GM12878 (cell line): ENCODE results near the gene CPVL. TPM values are rescaled to one million over a fixed set of nuclear protein-coding genes. Genes with fewer than 3 reads are reported as not detected.

Source experiments
- ATAC-seq: fragments of 200-7000 bp; cut with Tn5 transposase; 3 replicates; pipeline ENCODE4 v1.9.1; 2020; ENCODE audit warnings: mild to moderate bottlenecking, moderate library complexity
- BruUV-seq: library from RNA; stranded (reverse); fragments of 400-500 nt; replicated peaks from 2 replicates; lab custom pipeline; 2021; lab: Mats Ljungman, UMichigan
- CTCF ChIA-PET: fragments of 300-600 bp; sonication (Branson Sonifier 250); formaldehyde crosslinking; extraction: SDS; loops from one replicate; lab custom pipeline; 2021; ENCODE audit warnings: inconsistent platforms; lab: Yijun Ruan, JAX
- POLR2A ChIA-PET: fragments of 350-600 bp; formaldehyde crosslinking; extraction: SDS; loops from one replicate; lab custom pipeline; 2021; ENCODE audit warnings: inconsistent platforms; lab: Charles Lee
- RAD21 ChIA-PET: fragments of 300-600 bp; sonication (Branson Sonifier 250); formaldehyde crosslinking; loops from one replicate; lab custom pipeline; 2023; ENCODE audit warnings: antibody characterized with exemption; ENCODE audit not compliant: unreplicated experiment; lab: Charles Lee
- SMC1A ChIA-PET: fragments of 300-600 bp; sonication (Branson Sonifier 250); formaldehyde crosslinking; loops from one replicate; lab custom pipeline; 2023; ENCODE audit not compliant: unreplicated experiment, uncharacterized antibody; lab: Charles Lee
- DNase-seq: peaks from one replicate; pipeline ENCODE4 v3.0.0-alpha.2; 2011; ENCODE audit warnings: low read depth, low spot score
- FAIRE-seq: peaks from 3 replicates; lab custom pipeline; 2011; peaks lifted over from hg19 to GRCh38; lab: Jason Lieb, UNC
- H2AFZ ChIP-seq: 2 replicates; pipeline ENCODE4 v1.6.0; 2011; ENCODE audit warnings: low read depth, low read length, control low read depth; ENCODE audit not compliant: control insufficient read depth
- H3K27ac ChIP-seq: 2 replicates; pipeline ENCODE4 v1.5.1; 2011; ENCODE audit warnings: control low read depth; ENCODE audit not compliant: control insufficient read depth, insufficient read depth
- H3K27me3 ChIP-seq, 2 experiments: replicated peaks in 1 of 2; 2 replicates each; pipeline versions ENCODE4 v1.6.0 to v1.6.1; 2011; ENCODE audit warnings: low read length in 1 of 2; ENCODE audit not compliant: control insufficient read depth in 2 of 2, insufficient read depth in 2 of 2
- H3K36me3 ChIP-seq, 2 experiments: 2 replicates each; pipeline ENCODE4 v1.5.1; 2011; ENCODE audit warnings: low read length in 1 of 2; ENCODE audit not compliant: control insufficient read depth in 2 of 2, insufficient read depth in 2 of 2
- H3K4me1 ChIP-seq: 2 replicates; pipeline ENCODE4 v1.6.1; 2011; ENCODE audit warnings: mild to moderate bottlenecking, low read length, moderate library complexity, mixed read lengths; ENCODE audit not compliant: control insufficient read depth, insufficient read depth
- H3K4me2 ChIP-seq: 2 replicates; pipeline ENCODE4 v1.6.0; 2011; ENCODE audit warnings: control low read depth; ENCODE audit not compliant: control insufficient read depth, insufficient read depth
- H3K4me3 ChIP-seq: fragments of 200-600 bp; sonication (generic); 2 replicates; pipeline ENCODE4 v1.5.1; 2016
- H3K79me2 ChIP-seq: 2 replicates; pipeline ENCODE4 v1.6.0; 2011; ENCODE audit warnings: low read length; ENCODE audit not compliant: control insufficient read depth, insufficient read depth
- H3K9ac ChIP-seq: 2 replicates; pipeline ENCODE4 v1.8.0; 2011; ENCODE audit warnings: low read length, control low read depth, mixed read lengths; ENCODE audit not compliant: control insufficient read depth, insufficient read depth
- H3K9me3 ChIP-seq: replicated peaks from 3 replicates; pipeline ENCODE4 v1.5.1; 2011; ENCODE audit warnings: mild to moderate bottlenecking, low read length; ENCODE audit not compliant: control insufficient read depth, insufficient read depth
- H4K20me1 ChIP-seq: 2 replicates; pipeline ENCODE4 v1.6.0; 2011; ENCODE audit not compliant: control insufficient read depth, insufficient read depth
- ATF2 ChIP-seq: IDR thresholded peaks from 2 replicates; pipeline ENCODE4 v1.6.1; 2012; ENCODE audit warnings: low read length, inconsistent platforms
- BCL11A ChIP-seq: IDR thresholded peaks from 2 replicates; pipeline ENCODE4 v1.6.1; 2011; ENCODE audit warnings: low read depth, low read length
- CBX3 ChIP-seq: fragments of 200-600 bp; sonication (generic); IDR thresholded peaks from 2 replicates; pipeline ENCODE4 v1.6.1; 2016; ENCODE audit warnings: low read depth, borderline replicate concordance
- EGR1 ChIP-seq, 2 experiments: IDR thresholded peaks; 1 replicate in 1 of 2; 2 replicates in 1 of 2; pipeline ENCODE4 v1.6.1; 2011 to 2012; ENCODE audit warnings: low read depth in 2 of 2, low read length in 2 of 2, borderline replicate concordance in 1 of 2, mild to moderate bottlenecking in 1 of 2, moderate library complexity in 1 of 2
- ELK1 ChIP-seq: IDR thresholded peaks from 2 replicates; pipeline ENCODE4 v1.6.1; 2012; ENCODE audit warnings: low read depth, low read length, improper control_type of control experiment
- IKZF2 ChIP-seq, 2 experiments: fragments of 450-650 bp; IDR thresholded peaks; 2 replicates each; pipeline ENCODE4 v1.6.1; 2017; ENCODE audit warnings: mild to moderate bottlenecking in 2 of 2, moderate library complexity in 2 of 2
- IRF4 ChIP-seq: IDR thresholded peaks from 2 replicates; pipeline ENCODE4 v1.6.1; 2011; ENCODE audit warnings: low read depth, low read length
- LARP7 ChIP-seq: fragments of 450-650 bp; IDR thresholded peaks from 2 replicates; pipeline ENCODE4 v1.6.1; 2017; ENCODE audit warnings: mild to moderate bottlenecking
- MAX ChIP-seq: IDR thresholded peaks from 2 replicates; pipeline ENCODE4 v1.6.1; 2012; ENCODE audit warnings: low read depth, low read length, improper control_type of control experiment
- MEF2A ChIP-seq: IDR thresholded peaks from 2 replicates; pipeline ENCODE4 v1.6.1; 2011; ENCODE audit warnings: low read depth, mild to moderate bottlenecking, low read length, moderate library complexity; ENCODE audit not compliant: insufficient read depth
- NR2C2 ChIP-seq: IDR thresholded peaks from 2 replicates; pipeline ENCODE4 v1.6.1; 2011; ENCODE audit warnings: borderline replicate concordance, low read depth; ENCODE audit not compliant: control insufficient read depth, insufficient read length
- PAX5 ChIP-seq: IDR thresholded peaks from 2 replicates; pipeline ENCODE4 v1.6.1; 2011; ENCODE audit warnings: low read depth, low read length, borderline replicate concordance
- PAX8 ChIP-seq: fragments of 450-650 bp; IDR thresholded peaks from 2 replicates; pipeline ENCODE4 v1.6.1; 2017; ENCODE audit warnings: mild to moderate bottlenecking, moderate library complexity
- POLR2AphosphoS2 ChIP-seq: IDR thresholded peaks from 2 replicates; pipeline ENCODE4 v1.6.1; 2011; ENCODE audit warnings: low read depth, mild to moderate bottlenecking, low read length, improper control_type of control experiment, moderate library complexity
- RUNX3 ChIP-seq: IDR thresholded peaks from 2 replicates; pipeline ENCODE4 v1.6.1; 2012; ENCODE audit warnings: low read length, inconsistent platforms
- SMC3 ChIP-seq: IDR thresholded peaks from 2 replicates; pipeline ENCODE4 v1.6.1; 2011; ENCODE audit warnings: low read length, improper control_type of control experiment, borderline replicate concordance
- TBL1XR1 ChIP-seq: IDR thresholded peaks from 2 replicates; pipeline ENCODE4 v1.6.1; 2012; ENCODE audit warnings: low read depth, low read length, improper control_type of control experiment
- TCF3 ChIP-seq: IDR thresholded peaks from 2 replicates; pipeline ENCODE4 v1.6.1; 2012; ENCODE audit warnings: low read depth, mild to moderate bottlenecking, low read length, borderline replicate concordance; ENCODE audit not compliant: insufficient read depth
- YY1 ChIP-seq: IDR thresholded peaks from 2 replicates; pipeline ENCODE4 v1.6.1; 2011; ENCODE audit warnings: low read depth, mild to moderate bottlenecking, low read length
- ZBED1 ChIP-seq: IDR thresholded peaks from 2 replicates; pipeline ENCODE4 v1.6.1; 2016; ENCODE audit warnings: borderline replicate concordance
- ZNF274 ChIP-seq: IDR thresholded peaks from one replicate; pipeline ENCODE4 v1.8.0; 2011; ENCODE audit not compliant: insufficient read length, insufficient read depth
- in situ Hi-C: fragments of 300-500 bp; cut with MboI; formaldehyde crosslinking; loops from 9 replicates; pipeline ENCODE4 v1.14.3; 2018; ENCODE audit warnings: mixed read lengths
- intact Hi-C: fragments of 100-400 bp; cut with micrococcal nuclease; formaldehyde crosslinking; loops from one replicate; pipeline ENCODE4 v1.14.2; 2022; ENCODE audit not compliant: unreplicated experiment
- polyA plus RNA-seq, 11 experiments: library from polyadenylated mRNA; depleted of rRNA in 4 of 11; unstranded in 6 of 11; stranded (reverse) in 5 of 11; fragments of >200 nt; fragmentation: Nextera tagmentation in 4 of 11; fragmentation: Illumina TruSeq in 1 of 11; extraction: Ambion mirVana in 4 of 11; extraction: Trizol in 1 of 11; gene quantifications; 1 replicate in 1 of 11; 2 replicates in 10 of 11; pipeline versions ENCODE4 v1.2.1 to v1.2.3, GENCODE V29; 2011 to 2016; ENCODE audit warnings: inconsistent platforms in 2 of 11, missing spikeins in 2 of 11, low read depth in 1 of 11
- total RNA-seq, 4 experiments: library from RNA; depleted of rRNA in 3 of 4; stranded (reverse); fragments of >200 nt in 3 of 4; fragmentation: Illumina TruSeq in 1 of 4; extraction: Trizol in 1 of 4; gene quantifications; 2 replicates each; pipeline versions ENCODE4 v1.2.1 to v1.2.3, GENCODE V29; 2013 to 2021
- TF ChIP-seq, protein P1 (sequence below): fragments of 450-650 bp; IDR thresholded peaks from 2 replicates; pipeline ENCODE4 v1.6.1; 2017; ENCODE audit warnings: mild to moderate bottlenecking, low read depth, inconsistent platforms; ENCODE audit not compliant: poor library complexity, severe bottlenecking

Gene CPVL
- total and polyA plus RNA-seq, 10 of the 15 experiments (the other 5 are each of a cell fraction or from before 2014, with no cell fraction given) = 0.59 TPM; not detected in 9

DNA sequence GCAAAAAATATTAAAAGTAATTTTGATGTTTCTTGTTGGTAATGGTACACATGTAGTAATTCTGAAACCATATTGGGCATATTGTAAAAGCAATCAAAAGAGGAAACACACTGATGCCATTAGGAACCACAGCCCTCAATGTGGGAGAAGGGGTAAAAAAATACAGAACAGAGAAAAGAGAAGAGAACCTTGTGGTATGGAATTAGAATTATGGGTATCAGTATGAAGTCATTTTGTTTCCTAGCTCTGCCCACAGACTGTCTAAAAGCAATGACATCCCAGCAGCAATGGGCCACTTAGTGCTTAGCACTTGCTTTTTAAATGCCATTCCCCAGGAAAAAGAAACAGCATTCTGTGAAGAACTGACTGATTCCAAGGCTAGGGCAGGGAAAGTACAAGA is 61.5 kb downstream of the CPVL start:
- ChIA-PET RAD21 (no interaction called here), CTCF (no interaction called here), POLR2A (no interaction called here), SMC1A (no interaction called here)
- peak; percentile 23 for DNase-seq
- H3K27ac ChIP-seq = no peak overlapping the region
- H3K4me3 ChIP-seq = no peak overlapping the region
- in situ Hi-C loops = no loop called here
- ATAC-seq = peak; percentile 80
- H4K20me1 ChIP-seq = no peaks in the 10 kb centered on the region
- FAIRE-seq = no peak
- no peak overlapping the region for H3K4me2 ChIP-seq
- H3K27me3 ChIP-seq = no peaks in the 10 kb centered on the region
- no peak overlapping the region for H3K9ac ChIP-seq
- no TSS peak for BruUV-seq
- H3K4me1 ChIP-seq = no peaks in the 10 kb centered on the region; the same call in 1 of the 2 replicates
- H3K79me2 ChIP-seq = no peaks in the 10 kb centered on the region
- H3K9me3 ChIP-seq = no peaks in the 10 kb centered on the region; the same call in 2 of the 3 replicates
- H3K36me3 ChIP-seq = no peaks in the 10 kb centered on the region
- H2AFZ ChIP-seq = no peak overlapping the region
- intact Hi-C loops = no loop called here
- TF ChIP-seq POLR2AphosphoS2 (no peak), ZBED1 (no peak), PAX5 (peak; percentile 27; the same call in 1 of the 2 replicates), PAX8 (no peak), CBX3 (no peak), SMC3 (no peak), ATF2 (peak; percentile 41; the same call in 1 of the 2 replicates), TBL1XR1 (no peak), BCL11A (no peak), ELK1 (no peak), EGR1 (IDR thresholded peaks at IDR 0.05; ENCODE audit: borderline replicate concordance in 1 of 2, low read depth in 2 of 2, low read length in 2 of 2) (no peak), IRF4 (0 out of 2 replicates have a peak, but pooled peaks have one; percentile 33), LARP7 (no peak), MEF2A (no peak), TCF3 (no peak), RUNX3 (peak; percentile 81), ZNF274 (no peak), NR2C2 (no peak), YY1 (no peak), IKZF2 (IDR thresholded peaks at IDR 0.05) (peak; percentile 61 to 62), MAX (no peak)
- TF ChIP-seq, protein P1, sequence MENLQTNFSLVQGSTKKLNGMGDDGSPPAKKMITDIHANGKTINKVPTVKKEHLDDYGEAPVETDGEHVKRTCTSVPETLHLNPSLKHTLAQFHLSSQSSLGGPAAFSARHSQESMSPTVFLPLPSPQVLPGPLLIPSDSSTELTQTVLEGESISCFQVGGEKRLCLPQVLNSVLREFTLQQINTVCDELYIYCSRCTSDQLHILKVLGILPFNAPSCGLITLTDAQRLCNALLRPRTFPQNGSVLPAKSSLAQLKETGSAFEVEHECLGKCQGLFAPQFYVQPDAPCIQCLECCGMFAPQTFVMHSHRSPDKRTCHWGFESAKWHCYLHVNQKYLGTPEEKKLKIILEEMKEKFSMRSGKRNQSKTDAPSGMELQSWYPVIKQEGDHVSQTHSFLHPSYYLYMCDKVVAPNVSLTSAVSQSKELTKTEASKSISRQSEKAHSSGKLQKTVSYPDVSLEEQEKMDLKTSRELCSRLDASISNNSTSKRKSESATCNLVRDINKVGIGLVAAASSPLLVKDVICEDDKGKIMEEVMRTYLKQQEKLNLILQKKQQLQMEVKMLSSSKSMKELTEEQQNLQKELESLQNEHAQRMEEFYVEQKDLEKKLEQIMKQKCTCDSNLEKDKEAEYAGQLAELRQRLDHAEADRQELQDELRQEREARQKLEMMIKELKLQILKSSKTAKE = no peak
